GM23338 (cell line): ENCODE data around the gene TMTC4. TPM values are rescaled to one million over a fixed set of nuclear protein-coding genes. Genes with fewer than 3 reads are reported as not detected.

ENCODE experiments used
- ATAC-seq: fragments of 200-7000 bp; cut with Tn5 transposase; 3 replicates; pipeline ENCODE4 v1.9.1; 2020
- DNase-seq: peaks from one replicate; pipeline ENCODE4 v3.0.0-alpha.2; 2015; ENCODE audit warnings: low spot score
- H2AFZ ChIP-seq: fragments of 200-600 bp; sonication (generic); 2 replicates; pipeline ENCODE4 v1.8.0; 2016; ENCODE audit warnings: antibody characterized with exemption, mild to moderate bottlenecking, moderate library complexity
- H3F3A ChIP-seq: fragments of 200-600 bp; sonication (generic); replicated peaks from 2 replicates; pipeline ENCODE4 v1.8.0; 2017; ENCODE audit warnings: antibody characterized with exemption, mixed run types, low read depth
- H3K27ac ChIP-seq: fragments of 200-600 bp; sonication (generic); 2 replicates; pipeline ENCODE4 v1.6.1; 2016; ENCODE audit warnings: low read depth
- H3K27me3 ChIP-seq: fragments of 200-600 bp; sonication (generic); 2 replicates; pipeline ENCODE4 v1.8.0; 2016; ENCODE audit warnings: mild to moderate bottlenecking, mixed run types, moderate library complexity; ENCODE audit not compliant: insufficient read depth
- H3K36me3 ChIP-seq: fragments of 200-600 bp; sonication (generic); 2 replicates; pipeline ENCODE4 v1.8.0; 2016; ENCODE audit warnings: mild to moderate bottlenecking; ENCODE audit not compliant: insufficient read depth
- H3K4me1 ChIP-seq: fragments of 200-600 bp; sonication (generic); 2 replicates; pipeline ENCODE4 v1.8.0; 2016; ENCODE audit warnings: mild to moderate bottlenecking, moderate library complexity; ENCODE audit not compliant: insufficient read depth
- H3K4me2 ChIP-seq: fragments of 200-600 bp; sonication (generic); 2 replicates; pipeline ENCODE4 v1.7.1; 2017; ENCODE audit warnings: mixed run types
- H3K4me3 ChIP-seq: fragments of 200-600 bp; sonication (generic); 2 replicates; pipeline ENCODE4 v1.6.1; 2016; ENCODE audit warnings: mixed run types
- H3K79me2 ChIP-seq: fragments of 200-600 bp; sonication (generic); replicated peaks from 2 replicates; pipeline ENCODE4 v1.8.0; 2017; ENCODE audit warnings: mild to moderate bottlenecking; ENCODE audit not compliant: insufficient read depth
- H3K9me2 ChIP-seq: fragments of 200-600 bp; sonication (generic); 2 replicates; pipeline ENCODE4 v1.8.0; 2017; ENCODE audit not compliant: insufficient read depth
- H4K20me1 ChIP-seq: fragments of 200-600 bp; sonication (generic); replicated peaks from 2 replicates; pipeline ENCODE4 v1.8.0; 2017; ENCODE audit warnings: mild to moderate bottlenecking; ENCODE audit not compliant: insufficient read depth
- H3K27ac Mint-ChIP-seq: 2 replicates; pipeline ENCODE4 v1.8.0; 2020; ENCODE audit warnings: inconsistent platforms, mild to moderate bottlenecking, moderate library complexity, mixed read lengths
- H3K27me3 Mint-ChIP-seq: 3 replicates; pipeline ENCODE4 v1.8.0; 2022; ENCODE audit warnings: low read depth, mild to moderate bottlenecking, moderate library complexity, mixed read lengths, inconsistent platforms; ENCODE audit not compliant: insufficient read depth, poor library complexity
- H3K36me3 Mint-ChIP-seq: 3 replicates; pipeline ENCODE4 v1.8.0; 2021; ENCODE audit warnings: low read depth, mild to moderate bottlenecking, inconsistent platforms, moderate library complexity, mixed read lengths
- H3K4me1 Mint-ChIP-seq: 3 replicates; pipeline ENCODE4 v1.8.0; 2020; ENCODE audit warnings: mild to moderate bottlenecking, inconsistent platforms, mixed read lengths
- H3K4me3 Mint-ChIP-seq: 3 replicates; pipeline ENCODE4 v1.8.0; 2021; ENCODE audit warnings: moderate library complexity, mild to moderate bottlenecking, inconsistent platforms, mixed read lengths
- H3K9me3 Mint-ChIP-seq: 3 replicates; pipeline ENCODE4 v1.8.0; 2020; ENCODE audit warnings: moderate library complexity, mild to moderate bottlenecking, inconsistent platforms, mixed read lengths
- CREB1 ChIP-seq: fragments of 250-450 bp; sonication (Bioruptor Pico); IDR thresholded peaks from 2 replicates; pipeline ENCODE4 v1.5.0; 2020; ENCODE audit warnings: low read depth, mild to moderate bottlenecking, moderate library complexity
- EZH2 ChIP-seq: fragments of 200-600 bp; sonication (generic); IDR thresholded peaks from one replicate; pipeline ENCODE4 v1.8.0; 2017; ENCODE audit warnings: antibody characterized with exemption, mild to moderate bottlenecking, low read depth; ENCODE audit not compliant: unreplicated experiment
- EZH2phosphoT487 ChIP-seq: fragments of 200-600 bp; sonication (generic); IDR thresholded peaks from one replicate; pipeline ENCODE4 v1.8.1; 2018; ENCODE audit warnings: antibody characterized with exemption; ENCODE audit not compliant: unreplicated experiment
- JUNB ChIP-seq: IDR thresholded peaks from one replicate; pipeline ENCODE4 v1.6.1; 2016; ENCODE audit warnings: antibody characterized with exemption; ENCODE audit not compliant: unreplicated experiment
- NANOG ChIP-seq: IDR thresholded peaks from 2 replicates; pipeline ENCODE4 v1.6.1; 2016; ENCODE audit warnings: antibody characterized with exemption, borderline replicate concordance
- STAT1 ChIP-seq: IDR thresholded peaks from one replicate; pipeline ENCODE4 v1.6.1; 2016; ENCODE audit warnings: antibody characterized with exemption; ENCODE audit not compliant: unreplicated experiment
- ZNF114 ChIP-seq: fragments of 250-450 bp; sonication (Bioruptor Pico); IDR thresholded peaks from 2 replicates; pipeline ENCODE4 v1.5.0; 2020; ENCODE audit warnings: mild to moderate bottlenecking, moderate library complexity
- ZNF331 ChIP-seq: fragments of 250-450 bp; sonication (Bioruptor Pico); IDR thresholded peaks from 2 replicates; pipeline ENCODE4 v1.5.0; 2020; ENCODE audit warnings: low read depth, mild to moderate bottlenecking, moderate library complexity
- polyA plus RNA-seq: library from polyadenylated mRNA; unstranded; fragments of >200 nt; fragmentation: Nextera tagmentation; extraction: Ambion mirVana; gene quantifications from 2 replicates; pipeline ENCODE4 v1.2.1, GENCODE V29; 2016
- total RNA-seq: library from RNA; depleted of rRNA; stranded (reverse); fragments of >200 nt; shearing (Covaris generic); gene quantifications from 2 replicates; pipeline ENCODE4 v1.2.3, GENCODE V29; 2014
- TF ChIP-seq, protein P1 (sequence below): fragments of 250-450 bp; sonication (Bioruptor Pico); IDR thresholded peaks from 2 replicates; pipeline ENCODE4 v1.5.0; 2020; ENCODE audit warnings: mild to moderate bottlenecking, moderate library complexity
- TF ChIP-seq, protein P2 (sequence below), 2 experiments: fragments of 200-600 bp in 1 of 2; sonication (generic) in 1 of 2; conservative IDR thresholded peaks; 2 replicates each; pipeline versions ENCODE4 v1.5.1 to v1.6.1; 2016 to 2017; ENCODE audit warnings: antibody characterized with exemption in 2 of 2, low read depth in 2 of 2, mild to moderate bottlenecking in 2 of 2, moderate library complexity in 1 of 2
- TF ChIP-seq, protein P3 (sequence below): IDR thresholded peaks from one replicate; pipeline ENCODE4 v1.6.1; 2018; ENCODE audit warnings: antibody characterized with exemption; ENCODE audit not compliant: unreplicated experiment

Gene TMTC4
- total and polyA plus RNA-seq, 2 experiments from 2014 or later = 21.9 to 50.0 TPM

DNA sequence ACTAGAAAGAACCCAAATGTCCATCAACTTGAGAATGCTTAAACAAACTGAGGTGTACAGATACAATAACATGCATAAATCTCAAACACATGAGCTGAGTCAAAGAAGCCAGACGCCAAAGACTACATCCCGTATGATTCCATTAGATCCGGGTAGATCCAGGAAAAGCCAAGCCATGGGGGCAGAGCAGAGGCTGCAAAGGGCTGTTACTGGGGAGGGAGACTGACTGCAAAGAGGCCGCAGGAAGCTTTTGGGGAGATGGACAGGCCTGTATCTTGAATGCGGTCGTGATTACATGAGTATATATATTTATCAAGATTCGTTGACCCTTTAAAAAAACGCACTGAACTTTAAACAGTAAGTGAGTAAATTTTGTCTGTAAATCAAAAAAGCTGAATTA is 114.7 kb downstream of the TMTC4 start:
- ATAC-seq (no peak), DNase-seq (no peak)
- Mint-ChIP-seq H3K36me3 (no peaks in the 10 kb centered on the region), H3K27me3 (peaks cover 2% of the 10 kb centered on the region), H3K27ac (no peak overlapping the region), H3K9me3 (no peaks in the 10 kb centered on the region), H3K4me1 (peaks cover 4% of the 10 kb centered on the region), H3K4me3 (no peak overlapping the region)
- no peaks in the 10 kb centered on the region for H4K20me1 ChIP-seq
- no peaks in the 10 kb centered on the region for H3K9me2 ChIP-seq
- no peak for TF ChIP-seq ZNF331 (CRISPR knock-in tag)
- no peak for TF ChIP-seq JUNB
- no peak for TF ChIP-seq EZH2phosphoT487
- TF ChIP-seq ZNF114 (CRISPR knock-in tag) = no peak
- TF ChIP-seq CREB1 (CRISPR knock-in tag) = no peak
- TF ChIP-seq EZH2 = no peak
- TF ChIP-seq, protein P1, sequence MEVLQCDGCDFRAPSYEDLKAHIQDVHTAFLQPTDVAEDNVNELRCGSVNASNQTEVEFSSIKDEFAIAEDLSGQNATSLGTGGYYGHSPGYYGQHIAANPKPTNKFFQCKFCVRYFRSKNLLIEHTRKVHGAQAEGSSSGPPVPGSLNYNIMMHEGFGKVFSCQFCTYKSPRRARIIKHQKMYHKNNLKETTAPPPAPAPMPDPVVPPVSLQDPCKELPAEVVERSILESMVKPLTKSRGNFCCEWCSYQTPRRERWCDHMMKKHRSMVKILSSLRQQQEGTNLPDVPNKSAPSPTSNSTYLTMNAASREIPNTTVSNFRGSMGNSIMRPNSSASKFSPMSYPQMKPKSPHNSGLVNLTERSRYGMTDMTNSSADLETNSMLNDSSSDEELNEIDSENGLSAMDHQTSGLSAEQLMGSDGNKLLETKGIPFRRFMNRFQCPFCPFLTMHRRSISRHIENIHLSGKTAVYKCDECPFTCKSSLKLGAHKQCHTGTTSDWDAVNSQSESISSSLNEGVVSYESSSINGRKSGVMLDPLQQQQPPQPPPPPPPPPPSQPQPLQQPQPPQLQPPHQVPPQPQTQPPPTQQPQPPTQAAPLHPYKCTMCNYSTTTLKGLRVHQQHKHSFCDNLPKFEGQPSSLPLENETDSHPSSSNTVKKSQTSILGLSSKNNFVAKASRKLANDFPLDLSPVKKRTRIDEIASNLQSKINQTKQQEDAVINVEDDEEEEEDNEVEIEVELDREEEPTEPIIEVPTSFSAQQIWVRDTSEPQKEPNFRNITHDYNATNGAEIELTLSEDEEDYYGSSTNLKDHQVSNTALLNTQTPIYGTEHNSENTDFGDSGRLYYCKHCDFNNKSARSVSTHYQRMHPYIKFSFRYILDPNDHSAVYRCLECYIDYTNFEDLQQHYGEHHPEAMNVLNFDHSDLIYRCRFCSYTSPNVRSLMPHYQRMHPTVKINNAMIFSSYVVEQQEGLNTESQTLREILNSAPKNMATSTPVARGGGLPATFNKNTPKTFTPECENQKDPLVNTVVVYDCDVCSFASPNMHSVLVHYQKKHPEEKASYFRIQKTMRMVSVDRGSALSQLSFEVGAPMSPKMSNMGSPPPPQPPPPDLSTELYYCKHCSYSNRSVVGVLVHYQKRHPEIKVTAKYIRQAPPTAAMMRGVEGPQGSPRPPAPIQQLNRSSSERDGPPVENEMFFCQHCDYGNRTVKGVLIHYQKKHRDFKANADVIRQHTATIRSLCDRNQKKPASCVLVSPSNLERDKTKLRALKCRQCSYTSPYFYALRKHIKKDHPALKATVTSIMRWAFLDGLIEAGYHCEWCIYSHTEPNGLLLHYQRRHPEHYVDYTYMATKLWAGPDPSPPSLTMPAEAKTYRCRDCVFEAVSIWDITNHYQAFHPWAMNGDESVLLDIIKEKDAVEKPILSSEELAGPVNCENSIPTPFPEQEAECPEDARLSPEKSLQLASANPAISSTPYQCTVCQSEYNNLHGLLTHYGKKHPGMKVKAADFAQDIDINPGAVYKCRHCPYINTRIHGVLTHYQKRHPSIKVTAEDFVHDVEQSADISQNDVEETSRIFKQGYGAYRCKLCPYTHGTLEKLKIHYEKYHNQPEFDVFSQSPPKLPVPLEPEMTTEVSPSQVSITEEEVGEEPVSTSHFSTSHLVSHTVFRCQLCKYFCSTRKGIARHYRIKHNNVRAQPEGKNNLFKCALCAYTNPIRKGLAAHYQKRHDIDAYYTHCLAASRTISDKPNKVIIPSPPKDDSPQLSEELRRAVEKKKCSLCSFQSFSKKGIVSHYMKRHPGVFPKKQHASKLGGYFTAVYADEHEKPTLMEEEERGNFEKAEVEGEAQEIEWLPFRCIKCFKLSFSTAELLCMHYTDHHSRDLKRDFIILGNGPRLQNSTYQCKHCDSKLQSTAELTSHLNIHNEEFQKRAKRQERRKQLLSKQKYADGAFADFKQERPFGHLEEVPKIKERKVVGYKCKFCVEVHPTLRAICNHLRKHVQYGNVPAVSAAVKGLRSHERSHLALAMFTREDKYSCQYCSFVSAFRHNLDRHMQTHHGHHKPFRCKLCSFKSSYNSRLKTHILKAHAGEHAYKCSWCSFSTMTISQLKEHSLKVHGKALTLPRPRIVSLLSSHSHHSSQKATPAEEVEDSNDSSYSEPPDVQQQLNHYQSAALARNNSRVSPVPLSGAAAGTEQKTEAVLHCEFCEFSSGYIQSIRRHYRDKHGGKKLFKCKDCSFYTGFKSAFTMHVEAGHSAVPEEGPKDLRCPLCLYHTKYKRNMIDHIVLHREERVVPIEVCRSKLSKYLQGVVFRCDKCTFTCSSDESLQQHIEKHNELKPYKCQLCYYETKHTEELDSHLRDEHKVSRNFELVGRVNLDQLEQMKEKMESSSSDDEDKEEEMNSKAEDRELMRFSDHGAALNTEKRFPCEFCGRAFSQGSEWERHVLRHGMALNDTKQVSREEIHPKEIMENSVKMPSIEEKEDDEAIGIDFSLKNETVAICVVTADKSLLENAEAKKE (CRISPR knock-in tag) = no peak
- no peak for TF ChIP-seq NANOG
- TF ChIP-seq, protein P2, sequence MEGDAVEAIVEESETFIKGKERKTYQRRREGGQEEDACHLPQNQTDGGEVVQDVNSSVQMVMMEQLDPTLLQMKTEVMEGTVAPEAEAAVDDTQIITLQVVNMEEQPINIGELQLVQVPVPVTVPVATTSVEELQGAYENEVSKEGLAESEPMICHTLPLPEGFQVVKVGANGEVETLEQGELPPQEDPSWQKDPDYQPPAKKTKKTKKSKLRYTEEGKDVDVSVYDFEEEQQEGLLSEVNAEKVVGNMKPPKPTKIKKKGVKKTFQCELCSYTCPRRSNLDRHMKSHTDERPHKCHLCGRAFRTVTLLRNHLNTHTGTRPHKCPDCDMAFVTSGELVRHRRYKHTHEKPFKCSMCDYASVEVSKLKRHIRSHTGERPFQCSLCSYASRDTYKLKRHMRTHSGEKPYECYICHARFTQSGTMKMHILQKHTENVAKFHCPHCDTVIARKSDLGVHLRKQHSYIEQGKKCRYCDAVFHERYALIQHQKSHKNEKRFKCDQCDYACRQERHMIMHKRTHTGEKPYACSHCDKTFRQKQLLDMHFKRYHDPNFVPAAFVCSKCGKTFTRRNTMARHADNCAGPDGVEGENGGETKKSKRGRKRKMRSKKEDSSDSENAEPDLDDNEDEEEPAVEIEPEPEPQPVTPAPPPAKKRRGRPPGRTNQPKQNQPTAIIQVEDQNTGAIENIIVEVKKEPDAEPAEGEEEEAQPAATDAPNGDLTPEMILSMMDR (conservative IDR thresholded peaks at IDR 0.05; ENCODE audit: low read depth in 2 of 2) = no peak
- TF ChIP-seq STAT1 = no peak
- TF ChIP-seq, protein P3, sequence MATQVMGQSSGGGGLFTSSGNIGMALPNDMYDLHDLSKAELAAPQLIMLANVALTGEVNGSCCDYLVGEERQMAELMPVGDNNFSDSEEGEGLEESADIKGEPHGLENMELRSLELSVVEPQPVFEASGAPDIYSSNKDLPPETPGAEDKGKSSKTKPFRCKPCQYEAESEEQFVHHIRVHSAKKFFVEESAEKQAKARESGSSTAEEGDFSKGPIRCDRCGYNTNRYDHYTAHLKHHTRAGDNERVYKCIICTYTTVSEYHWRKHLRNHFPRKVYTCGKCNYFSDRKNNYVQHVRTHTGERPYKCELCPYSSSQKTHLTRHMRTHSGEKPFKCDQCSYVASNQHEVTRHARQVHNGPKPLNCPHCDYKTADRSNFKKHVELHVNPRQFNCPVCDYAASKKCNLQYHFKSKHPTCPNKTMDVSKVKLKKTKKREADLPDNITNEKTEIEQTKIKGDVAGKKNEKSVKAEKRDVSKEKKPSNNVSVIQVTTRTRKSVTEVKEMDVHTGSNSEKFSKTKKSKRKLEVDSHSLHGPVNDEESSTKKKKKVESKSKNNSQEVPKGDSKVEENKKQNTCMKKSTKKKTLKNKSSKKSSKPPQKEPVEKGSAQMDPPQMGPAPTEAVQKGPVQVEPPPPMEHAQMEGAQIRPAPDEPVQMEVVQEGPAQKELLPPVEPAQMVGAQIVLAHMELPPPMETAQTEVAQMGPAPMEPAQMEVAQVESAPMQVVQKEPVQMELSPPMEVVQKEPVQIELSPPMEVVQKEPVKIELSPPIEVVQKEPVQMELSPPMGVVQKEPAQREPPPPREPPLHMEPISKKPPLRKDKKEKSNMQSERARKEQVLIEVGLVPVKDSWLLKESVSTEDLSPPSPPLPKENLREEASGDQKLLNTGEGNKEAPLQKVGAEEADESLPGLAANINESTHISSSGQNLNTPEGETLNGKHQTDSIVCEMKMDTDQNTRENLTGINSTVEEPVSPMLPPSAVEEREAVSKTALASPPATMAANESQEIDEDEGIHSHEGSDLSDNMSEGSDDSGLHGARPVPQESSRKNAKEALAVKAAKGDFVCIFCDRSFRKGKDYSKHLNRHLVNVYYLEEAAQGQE = no peak
- H3K36me3 ChIP-seq = no peaks in the 10 kb centered on the region
- H3K4me2 ChIP-seq = no peak overlapping the region
- H3K27me3 ChIP-seq = no peaks in the 10 kb centered on the region
- 0 out of 2 replicates have a peak, but pooled peaks cover 3% of the 10 kb centered on the region for H3F3A ChIP-seq
- H3K79me2 ChIP-seq = no peaks in the 10 kb centered on the region
- H3K4me1 ChIP-seq = peaks cover 1% of the 10 kb centered on the region; the same call in 1 of the 2 replicates
- H3K4me3 ChIP-seq = no peak overlapping the region
- no peak overlapping the region for H3K27ac ChIP-seq
- H2AFZ ChIP-seq = 0 out of 2 replicates have a peak overlapping the region, but pooled peaks have one; percentile 11
